Nephron (organoid): Measurements from ENCODE around the gene MATN1.
A peak's percentile ranks its signal among the peaks of the same experiment; 100 is the strongest.

Experiments used
- H3K27ac Mint-ChIP-seq, 3 experiments: 2 replicates each; pipeline ENCODE4 v1.8.0; 2020; ENCODE audit warnings: mixed read lengths in 3 of 3, mild to moderate bottlenecking in 2 of 3, moderate library complexity in 1 of 3
- H3K27me3 Mint-ChIP-seq: 2 replicates; pipeline ENCODE4 v1.8.0; 2021; ENCODE audit warnings: low read depth, mild to moderate bottlenecking, moderate library complexity, mixed read lengths
- H3K36me3 Mint-ChIP-seq: 2 replicates; pipeline ENCODE4 v1.8.0; 2020; ENCODE audit warnings: low read depth, mixed read lengths
- H3K4me1 Mint-ChIP-seq: 2 replicates; pipeline ENCODE4 v1.8.0; 2020; ENCODE audit warnings: mixed read lengths
- H3K4me3 Mint-ChIP-seq, 3 experiments: 2 replicates each; pipeline ENCODE4 v1.8.0; 2020; ENCODE audit warnings: mild to moderate bottlenecking in 3 of 3, mixed read lengths in 3 of 3, moderate library complexity in 2 of 3
- H3K9me3 Mint-ChIP-seq: 2 replicates; pipeline ENCODE4 v1.8.0; 2020; ENCODE audit warnings: mixed read lengths
- CTCF ChIP-seq, 3 experiments: fragments of 200-600 bp; sonication (generic); IDR thresholded peaks; one replicate each; pipeline ENCODE4 v1.5.0; 2021; ENCODE audit warnings: antibody characterized with exemption in 3 of 3; ENCODE audit not compliant: unreplicated experiment in 3 of 3

The MATN1 gene

GRCh38 chr1:30718636-30719405, 4.6 kb downstream of the MATN1 start:
- Mint-ChIP-seq H3K36me3 (no peaks in the 10 kb centered on the region), H3K27ac (peak overlapping the region; percentile 42 to 90 (median 84)), H3K27me3 (peaks cover 3% of the 10 kb centered on the region), H3K9me3 (peaks cover 3% of the 10 kb centered on the region), H3K4me3 (peak overlapping the region; percentile 83 to 86 (median 85)), H3K4me1 (no peaks in the 10 kb centered on the region)
- peak; percentile 94 to 99 (median 98) for TF ChIP-seq CTCF (IDR thresholded peaks at IDR 0.05; ENCODE audit: unreplicated experiment in 3 of 3)

GRCh38 chr1:30718091-30718635, 5.2 kb downstream of the MATN1 start:
- Mint-ChIP-seq H3K27ac (peak overlapping the region; percentile 67 to 91 (median 88)), H3K4me1 (no peaks in the 10 kb centered on the region), H3K27me3 (peaks cover 4% of the 10 kb centered on the region), H3K36me3 (no peaks in the 10 kb centered on the region), H3K9me3 (peaks cover 3% of the 10 kb centered on the region), H3K4me3 (peak overlapping the region; percentile 85 to 86 (median 86))
- TF ChIP-seq CTCF (IDR thresholded peaks at IDR 0.05; ENCODE audit: unreplicated experiment in 3 of 3): no peak

GRCh38 chr1:30716646-30717045, 6.7 kb downstream of the MATN1 start:
- Mint-ChIP-seq H3K9me3 (peaks cover 3% of the 10 kb centered on the region), H3K27me3 (peaks cover 12% of the 10 kb centered on the region), H3K4me3 (peak overlapping the region; percentile 28 to 74 (median 67)), H3K27ac (no peak overlapping the region), H3K4me1 (no peaks in the 10 kb centered on the region), H3K36me3 (no peaks in the 10 kb centered on the region)
- TF ChIP-seq CTCF (IDR thresholded peaks at IDR 0.05; ENCODE audit: unreplicated experiment in 3 of 3): no peak

- Mint-ChIP-seq H3K4me3 (no peak overlapping the region), H3K36me3 (no peaks in the 10 kb centered on the region), H3K27me3 (peaks cover 11% of the 10 kb centered on the region), H3K9me3 (peaks cover 3% of the 10 kb centered on the region), H3K4me1 (no peaks in the 10 kb centered on the region), H3K27ac (no peak overlapping the region)
- TF ChIP-seq CTCF (IDR thresholded peaks at IDR 0.05; ENCODE audit: unreplicated experiment in 3 of 3): no peak
Measured at GRCh38 chr1:30715886-30716285, 7.5 kb downstream of the MATN1 start.

- Mint-ChIP-seq H3K36me3 (no peaks in the 10 kb centered on the region), H3K4me1 (no peaks in the 10 kb centered on the region), H3K27me3 (peaks cover 8% of the 10 kb centered on the region), H3K4me3 (no peak overlapping the region), H3K27ac (no peak overlapping the region), H3K9me3 (peaks cover 3% of the 10 kb centered on the region)
- TF ChIP-seq CTCF (IDR thresholded peaks at IDR 0.05; ENCODE audit: unreplicated experiment in 3 of 3): peak; percentile 11 to 30 (median 29)
Measured at GRCh38 chr1:30715216-30715615, 8.2 kb downstream of the MATN1 start.
